PC-3 (cell line): ENCODE data around the gene SPATA33. TPM values are rescaled to one million over a fixed set of nuclear protein-coding genes. Genes with fewer than 3 reads are reported as not detected.

Source experiments
- ATAC-seq: fragments of 200-7000 bp; cut with Tn5 transposase; 2 replicates; pipeline ENCODE4 v1.9.1; 2020; ENCODE audit warnings: mild to moderate bottlenecking, moderate library complexity
- Bru-seq: library from RNA; stranded (reverse); fragments of 400-500 nt; gene quantifications from one replicate; lab custom pipeline; 2021; lab: Mats Ljungman, UMichigan
- BruChase-seq, 2 experiments: library from RNA; stranded (reverse); fragments of 400-500 nt; gene quantifications; one replicate each; lab custom pipeline; 2021; lab: Mats Ljungman, UMichigan
- BruUV-seq: library from RNA; stranded (reverse); fragments of 400-500 nt; replicated peaks from 2 replicates; lab custom pipeline; 2021; lab: Mats Ljungman, UMichigan
- CTCF ChIA-PET: fragments of 300-600 bp; sonication (Branson Sonifier 250); formaldehyde crosslinking; loops from one replicate; lab custom pipeline; 2022; ENCODE audit warnings: antibody characterized with exemption; lab: Charles Lee
- POLR2A ChIA-PET: fragments of 300-600 bp; sonication (Branson Sonifier 250); formaldehyde crosslinking; loops from one replicate; lab custom pipeline; 2022; ENCODE audit warnings: antibody characterized with exemption; ENCODE audit not compliant: unreplicated experiment; lab: Charles Lee
- DNase-seq: peaks from one replicate; pipeline ENCODE4 v3.0.0-alpha.2; 2015
- H2AFZ ChIP-seq: fragments of 300-600 bp; sonication (generic); 2 replicates; pipeline ENCODE4 v1.6.0; 2016; ENCODE audit warnings: antibody characterized with exemption, low read length
- H3F3A ChIP-seq: fragments of 300-600 bp; sonication (generic); one replicate; pipeline ENCODE4 v1.6.0; 2017; ENCODE audit warnings: antibody characterized with exemption, low read length, control low read depth, mild to moderate bottlenecking; ENCODE audit not compliant: unreplicated experiment
- H3K27ac ChIP-seq: fragments of 300-600 bp; sonication (generic); 2 replicates; pipeline ENCODE4 v1.5.1; 2016; ENCODE audit warnings: mild to moderate bottlenecking, low read length
- H3K27me3 ChIP-seq: fragments of 300-600 bp; sonication (generic); 2 replicates; pipeline ENCODE4 v1.6.1; 2016; ENCODE audit warnings: low read length, mixed read lengths
- H3K36me3 ChIP-seq: fragments of 300-600 bp; sonication (generic); 2 replicates; pipeline ENCODE4 v1.6.1; 2016; ENCODE audit warnings: low read depth, mixed run types, low read length, mixed read lengths
- H3K4me1 ChIP-seq: fragments of 300-600 bp; sonication (generic); 2 replicates; pipeline ENCODE4 v1.5.1; 2016; ENCODE audit warnings: low read length; ENCODE audit not compliant: insufficient read depth
- H3K4me2 ChIP-seq: fragments of 300-600 bp; sonication (generic); 2 replicates; pipeline ENCODE4 v1.6.0; 2016; ENCODE audit warnings: low read length
- H3K4me3 ChIP-seq: fragments of 300-600 bp; sonication (generic); 2 replicates; pipeline ENCODE4 v1.5.1; 2016; ENCODE audit warnings: mild to moderate bottlenecking, low read length, mixed read lengths
- H3K79me2 ChIP-seq: fragments of 300-600 bp; sonication (generic); 2 replicates; pipeline ENCODE4 v1.6.1; 2017; ENCODE audit warnings: low read length, mixed read lengths
- H3K9ac ChIP-seq: fragments of 300-600 bp; sonication (generic); 2 replicates; pipeline ENCODE4 v1.6.0; 2016; ENCODE audit warnings: mild to moderate bottlenecking, low read length
- H3K9me2 ChIP-seq: fragments of 300-600 bp; sonication (generic); replicated peaks from 2 replicates; pipeline ENCODE4 v1.6.1; 2016; ENCODE audit warnings: mixed run types, low read length, mixed read lengths
- H3K9me3 ChIP-seq: fragments of 300-600 bp; sonication (generic); 2 replicates; pipeline ENCODE4 v1.6.1; 2016; ENCODE audit warnings: low read length, mixed read lengths
- H4K20me1 ChIP-seq: fragments of 300-600 bp; sonication (generic); 2 replicates; pipeline ENCODE4 v1.6.1; 2016; ENCODE audit warnings: low read length, mixed read lengths
- CTCF ChIP-seq: fragments of 300-600 bp; sonication (generic); conservative IDR thresholded peaks from 2 replicates; pipeline ENCODE4 v1.5.1; 2017; ENCODE audit warnings: antibody characterized with exemption, low read depth, mild to moderate bottlenecking, low read length
- EZH2 ChIP-seq: fragments of 300-600 bp; sonication (generic); IDR thresholded peaks from one replicate; pipeline ENCODE4 v1.6.1; 2017; ENCODE audit warnings: antibody characterized with exemption, mild to moderate bottlenecking, low read length; ENCODE audit not compliant: unreplicated experiment
- EZH2phosphoT487 ChIP-seq: fragments of 300-600 bp; sonication (generic); IDR thresholded peaks from 2 replicates; pipeline ENCODE4 v1.6.1; 2018; ENCODE audit warnings: mild to moderate bottlenecking, antibody characterized with exemption, low read length, borderline replicate concordance
- intact Hi-C: fragments of 100-400 bp; cut with micrococcal nuclease; formaldehyde crosslinking; loops from 2 replicates; pipeline ENCODE4 v1.9.0; 2023
- long read RNA-seq: library from polyadenylated mRNA; unstranded; transcript quantifications from one replicate; pipeline ENCODE4 v2.0.0, GENCODE V29; 2021; ENCODE audit not compliant: unreplicated experiment
- total RNA-seq: library from RNA; depleted of rRNA; stranded (reverse); fragments of >200 nt; gene quantifications from 2 replicates; pipeline ENCODE4 v1.2.3, GENCODE V29; 2014; rRNA removed

SPATA33 gene
- total RNA-seq, result 7.9 and 10.1 TPM in 2 replicates
- Bru-seq, nascent RNA, result percentile 55 among the genes with signal in this experiment
- BruChase-seq, experiment 1, labeled RNA remaining after a 6-hour chase, result percentile 71 among the genes with signal in this experiment
- BruChase-seq, experiment 2, labeled RNA remaining after a 2-hour chase, result percentile 57 among the genes with signal in this experiment
- long read RNA-seq, partial matches to known transcripts, result 1 of 7 reads
- long read RNA-seq, other reads (novel, unspliced or antisense), result 5 of 7 reads

- Histone ChIP-seq H3K27me3 (no peaks in the 10 kb centered on the region), H3K79me2 (peaks cover 58% of the 10 kb centered on the region), H3K4me3 (peak within 1 kb of the TSS; percentile 85), H2AFZ (peak within 1 kb of the TSS; percentile 79), H3K9me3 (no peaks in the 10 kb centered on the region), H3K4me1 (no peaks in the 10 kb centered on the region; the same call in 1 of the 2 replicates), H3K36me3 (peaks cover 9% of the 10 kb centered on the region; the same call in 1 of the 2 replicates), H3F3A (no peaks in the 10 kb centered on the region), H3K27ac (peak within 1 kb of the TSS; percentile 42), H3K4me2 (peak within 1 kb of the TSS; percentile 95), H4K20me1 (no peaks in the 10 kb centered on the region), H3K9ac (peak within 1 kb of the TSS; percentile 91), H3K9me2 (no peaks in the 10 kb centered on the region)
- ATAC-seq, result peak; percentile 93
- peak; percentile 83 for DNase-seq
- ChIA-PET CTCF (no interaction called here), POLR2A (no interaction called here)
- TF ChIP-seq EZH2phosphoT487 (no peak), CTCF (no peak), EZH2 (no peak)
- TSS peak; percentile 74 for BruUV-seq
- intact Hi-C loops, result no loop called here
Measured at GRCh38 chr16:89657442-89658220, at the start of gene SPATA33, which contains the start of gene CHMP1A. SPATA33 (plus strand) TSS chr16:89657836; CDS start chr16:89657912, 76 bp downstream. CHMP1A (minus strand) TSS chr16:89657708; CDS start chr16:89657588, 120 bp downstream.

GRCh38 chr16:89607937-89608740, 49.5 kb upstream of the SPATA33 start:
- intact Hi-C loops, result no loop called here
- Histone ChIP-seq H3K9me3 (no peaks in the 10 kb centered on the region), H3K9ac (no peak overlapping the region), H3K4me3 (no peak overlapping the region), H3K4me2 (no peak overlapping the region), H3K4me1 (no peaks in the 10 kb centered on the region), H2AFZ (no peak overlapping the region), H3K27ac (no peak overlapping the region), H4K20me1 (no peaks in the 10 kb centered on the region), H3F3A (no peaks in the 10 kb centered on the region), H3K27me3 (no peaks in the 10 kb centered on the region), H3K9me2 (no peaks in the 10 kb centered on the region), H3K79me2 (no peaks in the 10 kb centered on the region), H3K36me3 (no peaks in the 10 kb centered on the region)
- BruUV-seq, result no TSS peak
- POLR2A ChIA-PET, result interaction anchor here (0.6 kb wide), 1 partner anchor 136 kb away, joined by 3 read pairs; no protein-coding TSS in a partner anchor
- DNase-seq (no peak), ATAC-seq (no peak)
- CTCF ChIA-PET, result interaction anchor here (0.8 kb wide), 1 partner anchor 115 kb away, joined by 3 read pairs; no protein-coding TSS in a partner anchor
- TF ChIP-seq CTCF (no peak), EZH2phosphoT487 (no peak), EZH2 (no peak)
